ENCODE measurements around the gene CPT1A. TPM values are rescaled to one million over a fixed set of nuclear protein-coding genes. Genes with fewer than 3 reads are reported as not detected.
"Not testable (repeated sequence)": the region's sequence is repeated elsewhere in the genome, so short reads cannot be mapped to it uniquely, and the experiment has no call there.

CPT1A gene
- total and polyA plus RNA-seq, 7 donors: 8.6 to 29.2 (median 12.9) TPM

GRCh38 chr11:68863553-68864265 is 22.0 kb upstream of the CPT1A start:
- intact Hi-C loops (cut with DNase I): no loop called here
- Histone ChIP-seq H3K4me1 (no peaks in the 10 kb centered on the region), H3K27ac (no peak overlapping the region)

GRCh38 chr11:68862421-68862820 is 20.7 kb upstream of the CPT1A start:
- intact Hi-C loops (cut with DNase I): no loop called here
- H3K4me1 ChIP-seq: no peaks in the 10 kb centered on the region
- H3K27ac ChIP-seq: no peak overlapping the region
- H3K9me3 ChIP-seq: no peaks in the 10 kb centered on the region
- TF ChIP-seq, protein P1, sequence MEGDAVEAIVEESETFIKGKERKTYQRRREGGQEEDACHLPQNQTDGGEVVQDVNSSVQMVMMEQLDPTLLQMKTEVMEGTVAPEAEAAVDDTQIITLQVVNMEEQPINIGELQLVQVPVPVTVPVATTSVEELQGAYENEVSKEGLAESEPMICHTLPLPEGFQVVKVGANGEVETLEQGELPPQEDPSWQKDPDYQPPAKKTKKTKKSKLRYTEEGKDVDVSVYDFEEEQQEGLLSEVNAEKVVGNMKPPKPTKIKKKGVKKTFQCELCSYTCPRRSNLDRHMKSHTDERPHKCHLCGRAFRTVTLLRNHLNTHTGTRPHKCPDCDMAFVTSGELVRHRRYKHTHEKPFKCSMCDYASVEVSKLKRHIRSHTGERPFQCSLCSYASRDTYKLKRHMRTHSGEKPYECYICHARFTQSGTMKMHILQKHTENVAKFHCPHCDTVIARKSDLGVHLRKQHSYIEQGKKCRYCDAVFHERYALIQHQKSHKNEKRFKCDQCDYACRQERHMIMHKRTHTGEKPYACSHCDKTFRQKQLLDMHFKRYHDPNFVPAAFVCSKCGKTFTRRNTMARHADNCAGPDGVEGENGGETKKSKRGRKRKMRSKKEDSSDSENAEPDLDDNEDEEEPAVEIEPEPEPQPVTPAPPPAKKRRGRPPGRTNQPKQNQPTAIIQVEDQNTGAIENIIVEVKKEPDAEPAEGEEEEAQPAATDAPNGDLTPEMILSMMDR (IDR thresholded peaks at IDR 0.05): no peak
- no peak for ATAC-seq
- H3K27me3 ChIP-seq (ENCODE audit: insufficient read depth in 3 of 3, low read length in 2 of 3): no peaks in the 10 kb centered on the region
- DNase-seq: no peak
- WGBS, 3 donors: 81 to 94% (median 84%) methylated on average over 6 of the region's 6 CpGs
- no peaks in the 10 kb centered on the region for H3K36me3 ChIP-seq (ENCODE audit: insufficient read depth in 1 of 2, low read depth in 1 of 2)
- no peak overlapping the region for H3K4me3 ChIP-seq

More at GRCh38 chr11:68863553-68864265, 22.0 kb upstream of the CPT1A start:
- no peak for DNase-seq
- TF ChIP-seq, protein P1 (IDR thresholded peaks at IDR 0.05): no peak
- Histone ChIP-seq H3K36me3 (ENCODE audit: insufficient read depth in 1 of 2, low read depth in 1 of 2) (no peaks in the 10 kb centered on the region), H3K9me3 (no peaks in the 10 kb centered on the region), H3K27me3 (ENCODE audit: insufficient read depth in 3 of 3, low read length in 2 of 3) (no peaks in the 10 kb centered on the region), H3K4me3 (no peak overlapping the region)
- 90 to 97% (median 93%) methylated on average over 3 of the region's 3 CpGs for WGBS, 3 donors
- ATAC-seq: no peak

GRCh38 chr11:68859123-68859522 is 17.4 kb upstream of the CPT1A start:
- Histone ChIP-seq H3K27ac (no peak overlapping the region), H3K36me3 (ENCODE audit: insufficient read depth in 1 of 2, low read depth in 1 of 2) (no peaks in the 10 kb centered on the region), H3K27me3 (ENCODE audit: insufficient read depth in 3 of 3, low read length in 2 of 3) (peaks cover 0 to 15% (median 3%) of the 10 kb centered on the region in 3 donors), H3K9me3 (no peaks in the 10 kb centered on the region), H3K4me3 (no peak overlapping the region), H3K4me1 (peaks cover 3% of the 10 kb centered on the region)
- ATAC-seq (no peak), DNase-seq (no peak)
- intact Hi-C loops (cut with DNase I): no loop called here
- TF ChIP-seq, protein P1 (IDR thresholded peaks at IDR 0.05): no peak
- WGBS, 3 donors: 81 to 87% (median 82%) methylated on average over 8 of the region's 8 CpGs

- WGBS, 3 donors: 92 to 96% (median 94%) methylated on average over 8 of the region's 8 CpGs
These were observed 15.4 kb upstream of the CPT1A start for GRCh38 chr11:68857037-68857586.

GRCh38 chr11:68856425-68857030 is 14.8 kb upstream of the CPT1A start:
- H3K4me1 ChIP-seq; H3K9me3 ChIP-seq; ATAC-seq; DNase-seq; H3K27ac ChIP-seq; H3K4me3 ChIP-seq; intact Hi-C loops (cut with DNase I); H3K36me3 ChIP-seq (ENCODE audit: insufficient read depth in 1 of 2, low read depth in 1 of 2): not testable (repeated sequence)
- 85 to 87% (median 86%) methylated on average over 21 of the region's 21 CpGs for WGBS, 3 donors
- H3K27me3 ChIP-seq (ENCODE audit: insufficient read depth in 3 of 3, low read length in 2 of 3): peaks cover 0 to 27% (median 3%) of the 10 kb centered on the region in 3 donors

More at GRCh38 chr11:68857037-68857586, 15.4 kb upstream of the CPT1A start:
- Histone ChIP-seq H3K9me3 (no peaks in the 10 kb centered on the region), H3K27me3 (ENCODE audit: insufficient read depth in 3 of 3, low read length in 2 of 3) (peaks cover 0 to 27% (median 3%) of the 10 kb centered on the region in 3 donors), H3K27ac (no peak overlapping the region), H3K36me3 (ENCODE audit: insufficient read depth in 1 of 2, low read depth in 1 of 2) (no peaks in the 10 kb centered on the region), H3K4me1 (peaks cover 3% of the 10 kb centered on the region), H3K4me3 (no peak overlapping the region)
- TF ChIP-seq, protein P1 (IDR thresholded peaks at IDR 0.05): no peak
- DNase-seq (no peak), ATAC-seq (no peak)
- intact Hi-C loops (cut with DNase I): no loop called here
